ENCODE measurements around the gene SF1. TPM values are rescaled to one million over a fixed set of nuclear protein-coding genes. Genes with fewer than 3 reads are reported as not detected.

Gene SF1
- total and polyA plus RNA-seq, 2 of the 8 experiments (the other 6 are each of a cell fraction or from before 2014, with no cell fraction given), result 72.7 to 353 TPM

DNA sequence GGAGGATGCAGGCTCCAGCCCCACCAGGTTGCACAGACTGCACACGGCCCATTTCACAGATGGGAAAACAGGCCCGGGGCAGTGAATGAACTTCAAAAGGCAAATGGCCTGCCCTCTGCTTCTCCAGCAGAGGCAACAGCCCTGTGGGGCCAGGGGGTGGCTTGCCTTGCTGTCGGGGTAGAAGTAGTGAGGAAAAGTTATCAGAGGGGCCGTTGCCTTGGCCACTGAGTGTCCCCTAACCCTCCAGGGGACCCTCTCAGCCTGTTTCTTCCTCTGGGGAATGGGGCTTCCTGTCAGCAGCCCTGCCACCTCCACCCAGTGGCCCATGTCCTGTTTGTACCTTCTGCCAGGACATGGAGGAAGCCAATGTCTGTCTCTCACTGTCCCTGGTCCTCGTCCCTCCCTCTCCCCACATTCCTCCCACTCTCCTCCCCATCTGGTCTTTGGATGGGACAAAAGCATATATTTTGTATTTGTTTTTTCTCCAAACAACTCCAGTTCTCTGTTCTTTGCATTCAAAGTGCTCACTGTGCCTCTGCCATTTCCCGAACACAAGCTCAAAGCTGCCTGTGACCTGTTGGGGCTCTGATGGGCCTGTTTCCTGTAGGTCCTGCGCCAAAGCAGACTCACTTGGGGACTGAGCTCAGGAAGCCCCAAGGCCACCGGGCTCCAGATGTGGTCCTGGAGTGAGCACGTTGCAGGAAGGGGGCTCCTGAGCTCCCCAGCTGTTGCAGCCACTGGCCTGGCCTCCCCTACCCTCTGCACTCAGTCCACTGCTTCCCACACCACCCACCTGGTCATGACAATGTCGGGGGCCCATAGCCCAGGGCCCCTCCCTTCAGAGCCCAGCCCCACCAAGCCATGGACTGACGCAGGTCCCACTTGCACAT, 15.2 kb upstream of the SF1 start (continued):
- TF ChIP-seq, protein P1, sequence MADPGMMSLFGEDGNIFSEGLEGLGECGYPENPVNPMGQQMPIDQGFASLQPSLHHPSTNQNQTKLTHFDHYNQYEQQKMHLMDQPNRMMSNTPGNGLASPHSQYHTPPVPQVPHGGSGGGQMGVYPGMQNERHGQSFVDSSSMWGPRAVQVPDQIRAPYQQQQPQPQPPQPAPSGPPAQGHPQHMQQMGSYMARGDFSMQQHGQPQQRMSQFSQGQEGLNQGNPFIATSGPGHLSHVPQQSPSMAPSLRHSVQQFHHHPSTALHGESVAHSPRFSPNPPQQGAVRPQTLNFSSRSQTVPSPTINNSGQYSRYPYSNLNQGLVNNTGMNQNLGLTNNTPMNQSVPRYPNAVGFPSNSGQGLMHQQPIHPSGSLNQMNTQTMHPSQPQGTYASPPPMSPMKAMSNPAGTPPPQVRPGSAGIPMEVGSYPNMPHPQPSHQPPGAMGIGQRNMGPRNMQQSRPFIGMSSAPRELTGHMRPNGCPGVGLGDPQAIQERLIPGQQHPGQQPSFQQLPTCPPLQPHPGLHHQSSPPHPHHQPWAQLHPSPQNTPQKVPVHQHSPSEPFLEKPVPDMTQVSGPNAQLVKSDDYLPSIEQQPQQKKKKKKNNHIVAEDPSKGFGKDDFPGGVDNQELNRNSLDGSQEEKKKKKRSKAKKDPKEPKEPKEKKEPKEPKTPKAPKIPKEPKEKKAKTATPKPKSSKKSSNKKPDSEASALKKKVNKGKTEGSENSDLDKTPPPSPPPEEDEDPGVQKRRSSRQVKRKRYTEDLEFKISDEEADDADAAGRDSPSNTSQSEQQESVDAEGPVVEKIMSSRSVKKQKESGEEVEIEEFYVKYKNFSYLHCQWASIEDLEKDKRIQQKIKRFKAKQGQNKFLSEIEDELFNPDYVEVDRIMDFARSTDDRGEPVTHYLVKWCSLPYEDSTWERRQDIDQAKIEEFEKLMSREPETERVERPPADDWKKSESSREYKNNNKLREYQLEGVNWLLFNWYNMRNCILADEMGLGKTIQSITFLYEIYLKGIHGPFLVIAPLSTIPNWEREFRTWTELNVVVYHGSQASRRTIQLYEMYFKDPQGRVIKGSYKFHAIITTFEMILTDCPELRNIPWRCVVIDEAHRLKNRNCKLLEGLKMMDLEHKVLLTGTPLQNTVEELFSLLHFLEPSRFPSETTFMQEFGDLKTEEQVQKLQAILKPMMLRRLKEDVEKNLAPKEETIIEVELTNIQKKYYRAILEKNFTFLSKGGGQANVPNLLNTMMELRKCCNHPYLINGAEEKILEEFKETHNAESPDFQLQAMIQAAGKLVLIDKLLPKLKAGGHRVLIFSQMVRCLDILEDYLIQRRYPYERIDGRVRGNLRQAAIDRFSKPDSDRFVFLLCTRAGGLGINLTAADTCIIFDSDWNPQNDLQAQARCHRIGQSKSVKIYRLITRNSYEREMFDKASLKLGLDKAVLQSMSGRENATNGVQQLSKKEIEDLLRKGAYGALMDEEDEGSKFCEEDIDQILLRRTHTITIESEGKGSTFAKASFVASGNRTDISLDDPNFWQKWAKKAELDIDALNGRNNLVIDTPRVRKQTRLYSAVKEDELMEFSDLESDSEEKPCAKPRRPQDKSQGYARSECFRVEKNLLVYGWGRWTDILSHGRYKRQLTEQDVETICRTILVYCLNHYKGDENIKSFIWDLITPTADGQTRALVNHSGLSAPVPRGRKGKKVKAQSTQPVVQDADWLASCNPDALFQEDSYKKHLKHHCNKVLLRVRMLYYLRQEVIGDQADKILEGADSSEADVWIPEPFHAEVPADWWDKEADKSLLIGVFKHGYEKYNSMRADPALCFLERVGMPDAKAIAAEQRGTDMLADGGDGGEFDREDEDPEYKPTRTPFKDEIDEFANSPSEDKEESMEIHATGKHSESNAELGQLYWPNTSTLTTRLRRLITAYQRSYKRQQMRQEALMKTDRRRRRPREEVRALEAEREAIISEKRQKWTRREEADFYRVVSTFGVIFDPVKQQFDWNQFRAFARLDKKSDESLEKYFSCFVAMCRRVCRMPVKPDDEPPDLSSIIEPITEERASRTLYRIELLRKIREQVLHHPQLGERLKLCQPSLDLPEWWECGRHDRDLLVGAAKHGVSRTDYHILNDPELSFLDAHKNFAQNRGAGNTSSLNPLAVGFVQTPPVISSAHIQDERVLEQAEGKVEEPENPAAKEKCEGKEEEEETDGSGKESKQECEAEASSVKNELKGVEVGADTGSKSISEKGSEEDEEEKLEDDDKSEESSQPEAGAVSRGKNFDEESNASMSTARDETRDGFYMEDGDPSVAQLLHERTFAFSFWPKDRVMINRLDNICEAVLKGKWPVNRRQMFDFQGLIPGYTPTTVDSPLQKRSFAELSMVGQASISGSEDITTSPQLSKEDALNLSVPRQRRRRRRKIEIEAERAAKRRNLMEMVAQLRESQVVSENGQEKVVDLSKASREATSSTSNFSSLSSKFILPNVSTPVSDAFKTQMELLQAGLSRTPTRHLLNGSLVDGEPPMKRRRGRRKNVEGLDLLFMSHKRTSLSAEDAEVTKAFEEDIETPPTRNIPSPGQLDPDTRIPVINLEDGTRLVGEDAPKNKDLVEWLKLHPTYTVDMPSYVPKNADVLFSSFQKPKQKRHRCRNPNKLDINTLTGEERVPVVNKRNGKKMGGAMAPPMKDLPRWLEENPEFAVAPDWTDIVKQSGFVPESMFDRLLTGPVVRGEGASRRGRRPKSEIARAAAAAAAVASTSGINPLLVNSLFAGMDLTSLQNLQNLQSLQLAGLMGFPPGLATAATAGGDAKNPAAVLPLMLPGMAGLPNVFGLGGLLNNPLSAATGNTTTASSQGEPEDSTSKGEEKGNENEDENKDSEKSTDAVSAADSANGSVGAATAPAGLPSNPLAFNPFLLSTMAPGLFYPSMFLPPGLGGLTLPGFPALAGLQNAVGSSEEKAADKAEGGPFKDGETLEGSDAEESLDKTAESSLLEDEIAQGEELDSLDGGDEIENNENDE (IDR thresholded peaks at IDR 0.05; ENCODE audit: insufficient replicate concordance, low read length), result no peak
- TF ChIP-seq NANOG (IDR thresholded peaks at IDR 0.05; ENCODE audit: insufficient read depth, low read depth, low read length, poor library complexity, severe bottlenecking) (no peak), YY1 (IDR thresholded peaks at IDR 0.05; ENCODE audit: low read depth, low read length) (no peak), BACH1 (IDR thresholded peaks at IDR 0.05; ENCODE audit: low read length) (no peak), MAFK (IDR thresholded peaks at IDR 0.05; ENCODE audit: low read depth, low read length) (no peak), CREB1 (IDR thresholded peaks at IDR 0.05) (no peak), SIX5 (IDR thresholded peaks at IDR 0.05; ENCODE audit: low read depth, low read length) (no peak), FOSL1 (IDR thresholded peaks at IDR 0.05; ENCODE audit: insufficient read depth, low read depth, low read length) (no peak), TAF1 (IDR thresholded peaks at IDR 0.05; ENCODE audit: low read depth, low read length) (no peak), SIN3A (conservative IDR thresholded peaks at IDR 0.05 in 1 of 2, IDR thresholded peaks at IDR 0.05 in 1 of 2; ENCODE audit: low read depth in 1 of 2, low read length in 2 of 2) (no peak), CHD2 (IDR thresholded peaks at IDR 0.05; ENCODE audit: low read length) (no peak)

Data from H1 (cell line).